Vein endothelial cell (primary cell): ENCODE data around the gene GZMB. TPM values are rescaled to one million over a fixed set of nuclear protein-coding genes. Genes with fewer than 3 reads are reported as not detected.

Source experiments
- total RNA-seq: library from RNA; depleted of rRNA; stranded (reverse); fragments of >200 nt; gene quantifications from 2 replicates; pipeline ENCODE4 v1.2.3, GENCODE V29; 2012

GZMB gene, protein sequence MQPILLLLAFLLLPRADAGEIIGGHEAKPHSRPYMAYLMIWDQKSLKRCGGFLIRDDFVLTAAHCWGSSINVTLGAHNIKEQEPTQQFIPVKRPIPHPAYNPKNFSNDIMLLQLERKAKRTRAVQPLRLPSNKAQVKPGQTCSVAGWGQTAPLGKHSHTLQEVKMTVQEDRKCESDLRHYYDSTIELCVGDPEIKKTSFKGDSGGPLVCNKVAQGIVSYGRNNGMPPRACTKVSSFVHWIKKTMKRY
- not detected in 2 replicates for total RNA-seq

DNA sequence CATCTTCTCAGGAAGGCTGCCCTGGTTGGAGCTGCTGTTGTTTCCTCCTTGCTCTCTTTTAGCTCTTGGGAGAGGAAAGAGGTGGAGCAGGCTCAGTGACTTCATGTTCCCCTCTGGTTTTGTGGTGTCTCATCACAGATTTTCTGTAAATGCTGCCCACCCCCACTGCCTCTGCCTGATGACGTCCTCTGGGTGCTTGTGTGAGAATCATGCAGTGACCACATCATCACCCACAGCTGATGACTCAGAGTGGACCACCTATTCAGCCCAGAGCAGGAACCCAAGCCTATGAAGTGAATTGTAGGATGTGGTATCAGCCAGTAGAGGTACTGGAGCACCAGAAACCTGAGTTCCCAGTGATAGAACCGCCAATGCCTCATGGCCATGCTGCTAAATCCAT, at the start of gene GZMB:
TSS of gene GZMB (minus strand) at position 33 of the 400 bp plus-strand sequence. CDS start at position 3, 30 bp downstream.

DNA sequence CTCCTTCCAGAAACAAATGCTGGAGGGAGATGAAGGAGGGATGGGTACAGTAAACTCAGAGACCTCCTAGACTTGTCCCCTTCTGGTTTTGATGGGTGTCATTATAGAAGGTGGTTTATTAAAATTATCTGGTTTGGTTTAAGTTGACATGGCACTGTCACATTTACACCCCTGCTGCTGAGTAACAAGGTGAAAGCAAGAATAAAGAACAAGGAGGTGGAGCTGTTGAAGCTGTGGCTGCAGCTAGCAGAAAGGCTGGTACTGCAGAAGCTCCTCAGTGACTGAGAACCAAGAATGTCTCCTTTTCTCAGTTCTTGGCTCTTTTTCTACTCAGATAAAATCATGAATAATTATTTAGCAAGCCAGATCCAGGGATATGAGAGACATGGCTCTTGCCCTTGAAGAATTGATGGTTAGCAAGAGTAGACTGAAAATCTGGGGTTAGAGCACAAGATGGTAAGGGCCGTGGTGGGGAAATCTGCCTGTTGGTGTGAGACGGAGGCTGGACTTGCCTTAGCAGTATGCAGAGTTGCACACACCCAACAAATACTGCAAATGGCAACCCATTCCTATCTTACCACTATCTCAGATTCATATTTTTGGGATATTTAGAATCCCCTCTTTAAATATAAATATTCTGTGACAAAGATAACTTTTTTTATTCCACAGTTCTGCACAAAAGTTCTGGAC, 24.2 kb downstream of the GZMB start, which contains the start of gene GZMH:
TSS of gene GZMH (minus strand) at position 31 of the 690 bp plus-strand sequence. CDS start 72 bp downstream, outside the sequence.

Other genes starting within 250 kb of the GZMB start
- 14.6 and 28.7 TPM in 2 replicates for gene NYNRIN, start 235.2 kb downstream of the GZMB start, total RNA-seq
- gene CBLN3, start 204.5 kb downstream of the GZMB start, total RNA-seq = 1.2 and 1.3 TPM in 2 replicates
- 46.6 and 61.7 TPM in 2 replicates for gene KHNYN, start 204.2 kb downstream of the GZMB start, total RNA-seq
- gene SDR39U1, start 191.4 kb downstream of the GZMB start, total RNA-seq = 15.0 and 15.8 TPM in 2 replicates
- not detected in 2 replicates for gene CMA1, start 125.9 kb downstream of the GZMB start, total RNA-seq
- gene CTSG, start 57.9 kb downstream of the GZMB start, total RNA-seq = not detected in 2 replicates
- not detected in 2 replicates for gene GZMH, start 24.5 kb downstream of the GZMB start, total RNA-seq